ENCODE data around the gene CCDC3.
"Not testable (repeated sequence)": the region's sequence is repeated elsewhere in the genome, so short reads cannot be mapped to it uniquely, and the experiment has no call there.

Gene CCDC3

DNA sequence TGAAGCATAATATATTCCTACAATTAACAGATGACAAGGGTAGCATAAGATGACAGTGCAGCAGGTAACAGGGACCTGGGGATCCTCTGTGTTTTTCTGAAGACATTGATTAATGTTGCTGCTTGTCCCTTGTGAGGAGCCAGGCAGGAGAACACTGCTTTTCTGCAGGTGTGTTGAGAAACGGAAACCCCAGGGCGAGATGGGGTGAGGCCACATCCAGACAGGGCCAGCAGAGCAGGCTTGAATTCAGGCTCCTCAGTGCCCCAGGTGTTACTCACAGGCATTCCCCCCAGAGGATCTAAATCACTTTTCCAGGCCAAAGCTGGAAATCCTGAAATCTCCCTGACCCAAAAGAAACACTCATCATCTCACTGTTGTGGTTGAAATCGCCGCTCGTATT lies 105.3 kb downstream of the CCDC3 start:
- in situ Hi-C loops (cut with HindIII; ENCODE audit: low sequenced_read_pairs) = no loop called here

DNA sequence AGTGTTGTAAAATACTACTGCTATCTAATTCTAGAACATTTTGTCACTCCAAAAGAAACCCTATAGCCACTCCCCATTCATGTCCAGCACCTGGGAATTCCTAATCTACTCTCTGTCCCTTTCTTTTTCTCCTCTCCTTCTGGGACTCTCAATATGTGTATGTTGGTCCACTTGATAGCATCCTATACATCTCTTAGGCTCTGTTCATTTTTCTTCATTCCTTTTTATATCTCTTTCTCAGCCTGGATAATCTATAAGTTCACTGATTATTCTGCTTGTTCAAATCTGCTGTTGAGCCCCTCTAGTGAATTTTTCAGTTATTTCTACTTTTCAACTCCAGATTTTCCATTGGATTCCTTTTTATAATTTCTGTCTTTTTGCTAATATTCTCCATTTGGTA lies 108.6 kb downstream of the CCDC3 start:
- in situ Hi-C loops (cut with HindIII; ENCODE audit: low sequenced_read_pairs) = no loop called here

DNA sequence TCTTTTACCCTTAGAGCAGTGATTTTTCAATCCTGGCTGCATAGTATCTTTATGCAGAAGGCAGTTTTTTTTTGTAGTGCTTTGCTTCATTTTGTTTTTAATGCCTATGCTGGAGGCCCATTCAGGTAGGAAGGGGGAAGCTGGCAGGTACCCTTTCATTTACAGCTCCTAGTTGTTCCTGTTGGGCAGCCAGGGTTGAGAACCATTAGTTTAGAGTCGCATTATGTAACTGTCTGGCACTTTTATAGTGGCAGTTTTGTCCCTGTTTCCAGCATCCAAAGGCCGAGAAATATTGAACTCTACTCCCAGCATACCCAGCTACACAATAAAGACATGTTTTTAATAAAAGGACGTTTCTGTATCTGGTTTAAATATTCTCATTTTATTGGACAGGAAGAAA lies 110.6 kb downstream of the CCDC3 start:
- in situ Hi-C loops (cut with HindIII; ENCODE audit: low sequenced_read_pairs) = no loop called here

DNA sequence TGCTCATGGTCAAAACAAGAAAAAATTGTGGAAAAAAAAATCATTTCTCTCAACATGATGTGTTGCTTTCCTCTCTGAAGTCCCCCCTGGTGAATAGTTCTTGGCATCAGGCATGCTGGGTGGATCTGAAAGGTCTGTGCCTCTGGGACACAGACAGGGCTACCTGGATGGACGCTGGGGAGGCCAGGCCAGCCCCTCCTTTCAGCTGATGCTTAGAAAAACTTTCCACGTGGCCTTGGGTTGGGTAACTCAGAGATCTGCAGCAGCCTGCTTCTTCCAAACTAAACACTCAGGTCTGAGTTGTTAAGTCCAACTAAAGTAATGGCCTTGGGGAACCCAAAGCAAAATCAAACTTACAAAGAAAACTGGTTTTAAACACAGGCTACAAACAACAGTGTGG lies 113.0 kb downstream of the CCDC3 start:
- in situ Hi-C loops (cut with HindIII; ENCODE audit: low sequenced_read_pairs) = no loop called here

DNA sequence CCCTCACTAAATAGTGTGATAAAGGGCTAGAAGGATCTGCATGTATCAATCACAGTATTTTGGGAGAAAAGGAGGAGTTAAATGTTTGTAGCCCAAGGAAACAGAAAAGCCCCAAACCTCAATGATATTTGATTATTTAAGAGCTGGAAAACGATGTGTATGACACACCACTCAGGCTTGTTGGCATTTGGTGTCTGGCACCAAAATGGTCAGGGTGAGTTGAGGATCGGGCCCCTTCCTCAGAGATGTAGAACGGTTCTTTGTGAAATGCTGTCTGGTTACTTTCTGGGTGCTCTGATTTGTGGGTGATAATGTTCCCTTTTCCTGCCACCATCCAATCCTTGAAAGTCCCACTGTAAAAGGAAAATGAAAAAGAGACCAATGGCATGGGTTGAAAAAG lies 113.7 kb downstream of the CCDC3 start:
- in situ Hi-C loops (cut with HindIII; ENCODE audit: low sequenced_read_pairs) = no loop called here

DNA sequence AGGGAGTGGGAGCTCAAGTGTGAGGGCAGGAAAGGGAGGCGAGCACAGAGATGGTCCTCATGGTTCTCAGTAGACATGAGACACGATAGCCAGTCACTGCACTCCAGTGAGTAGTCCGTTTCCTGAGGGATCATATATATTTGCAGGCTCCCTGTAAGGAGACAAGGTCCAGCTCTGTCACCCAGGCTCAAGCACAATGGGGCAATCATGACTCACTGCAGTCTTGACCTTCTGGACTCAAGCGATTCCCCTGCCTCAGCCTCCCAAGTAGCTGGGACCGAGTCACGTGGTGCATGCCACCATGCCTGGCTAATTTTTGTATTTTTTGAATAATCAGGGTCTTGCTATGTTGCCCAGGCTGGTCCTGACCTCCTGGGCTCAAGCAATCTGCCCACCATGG lies 116.7 kb downstream of the CCDC3 start:
- in situ Hi-C loops (cut with HindIII; ENCODE audit: low sequenced_read_pairs) = no loop called here

DNA sequence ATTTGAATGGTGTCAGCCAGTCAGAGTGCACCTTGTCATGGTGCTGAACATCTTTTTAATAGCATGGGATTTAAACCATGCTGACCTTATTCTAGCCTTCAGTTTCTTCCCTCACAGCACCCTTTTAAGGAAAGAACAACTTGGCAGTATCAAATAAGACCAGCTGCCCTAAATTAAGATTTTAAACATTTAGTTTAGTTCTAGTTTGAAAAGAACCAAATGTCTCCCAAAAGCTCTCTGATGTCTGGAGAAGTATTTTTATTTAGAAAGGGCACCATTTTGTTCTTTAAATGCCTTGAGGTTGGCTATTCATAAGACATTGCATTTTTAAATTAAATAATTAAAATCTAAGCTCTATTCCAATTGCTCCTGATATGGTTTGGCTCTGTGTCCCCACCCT lies 121.1 kb downstream of the CCDC3 start:
- in situ Hi-C loops (cut with HindIII; ENCODE audit: low sequenced_read_pairs) = no loop called here

DNA sequence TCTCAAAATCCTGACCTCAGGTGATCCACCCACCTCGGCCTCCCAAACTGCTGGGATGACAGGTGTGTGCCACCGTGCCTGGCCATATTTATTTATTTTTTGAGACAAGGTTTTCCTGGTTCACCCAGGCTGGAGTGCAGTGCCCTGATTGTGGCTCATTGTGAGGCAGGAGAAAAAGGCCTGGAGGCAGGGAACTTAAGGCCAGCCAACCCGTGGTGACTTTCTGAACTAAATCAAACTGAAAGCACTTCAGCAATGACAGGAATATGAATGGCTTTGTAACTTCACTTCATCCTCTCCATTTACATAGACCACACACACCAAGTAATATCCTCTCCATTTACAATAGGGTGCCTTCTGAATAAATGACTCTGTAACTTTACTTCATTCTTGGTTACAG lies 124.4 kb downstream of the CCDC3 start:
- in situ Hi-C loops (cut with HindIII; ENCODE audit: low sequenced_read_pairs) = no loop called here

DNA sequence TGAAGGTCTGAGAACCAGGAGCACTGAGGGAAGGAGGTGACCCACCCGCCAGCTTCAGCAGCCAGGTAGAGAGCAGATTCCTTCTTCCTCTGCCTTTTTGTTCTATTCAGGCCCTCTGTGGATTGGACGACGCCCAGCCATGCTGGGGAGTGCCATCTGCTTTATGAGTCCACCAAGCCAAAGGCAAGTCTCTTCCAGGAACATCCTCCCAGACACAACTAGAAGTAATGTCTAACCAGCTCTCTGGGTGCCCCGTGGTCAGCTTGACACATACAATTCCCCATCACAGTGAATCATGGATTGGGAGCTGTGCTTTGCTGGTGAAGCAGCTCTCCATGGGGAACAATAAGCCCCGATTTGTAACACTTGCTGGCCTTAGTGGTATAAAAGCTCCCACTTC lies 125.2 kb downstream of the CCDC3 start:
- in situ Hi-C loops (cut with HindIII; ENCODE audit: low sequenced_read_pairs) = no loop called here

DNA sequence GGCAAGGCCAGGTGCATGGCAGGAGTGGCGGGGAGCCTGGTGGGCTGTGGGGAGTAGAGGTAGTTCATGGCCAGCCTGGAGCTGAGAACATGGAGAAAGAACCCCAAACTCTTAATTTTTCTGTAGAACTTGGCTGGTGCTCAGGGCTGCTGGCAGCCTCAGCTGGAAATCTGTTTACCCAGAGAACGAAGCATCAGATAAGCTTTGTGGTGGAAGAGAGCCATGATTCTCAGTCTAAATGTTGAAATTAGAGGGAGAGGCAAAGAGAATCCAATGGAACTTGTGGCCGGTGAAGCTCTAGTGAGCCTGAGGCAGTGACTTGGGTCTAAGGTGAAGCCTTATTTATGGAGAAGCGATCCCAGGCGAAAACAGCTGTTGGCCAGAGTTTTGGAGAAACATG lies 126.4 kb downstream of the CCDC3 start:
- in situ Hi-C loops (cut with HindIII; ENCODE audit: low sequenced_read_pairs) = no loop called here

DNA sequence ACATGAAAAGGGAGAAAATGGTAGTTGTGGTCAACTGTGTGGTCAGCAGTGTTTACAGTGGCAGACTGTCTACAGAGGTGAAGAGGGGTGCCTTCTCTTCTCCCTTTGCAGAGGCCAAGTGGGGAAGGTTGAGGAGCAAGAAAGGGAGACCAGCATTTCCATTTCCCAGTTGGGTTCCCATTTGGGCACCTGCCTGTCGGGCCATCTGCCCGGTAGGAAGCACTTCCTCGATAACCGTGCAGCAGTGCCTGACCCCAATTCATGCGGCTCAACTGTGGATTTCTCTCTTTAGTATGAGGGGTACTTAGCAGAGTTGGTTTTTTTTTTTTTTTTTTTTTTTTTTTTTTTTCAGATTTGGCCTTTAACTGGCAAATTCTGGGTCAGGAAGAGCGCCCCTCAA lies 127.0 kb downstream of the CCDC3 start:
- in situ Hi-C loops (cut with HindIII; ENCODE audit: low sequenced_read_pairs) = no loop called here

DNA sequence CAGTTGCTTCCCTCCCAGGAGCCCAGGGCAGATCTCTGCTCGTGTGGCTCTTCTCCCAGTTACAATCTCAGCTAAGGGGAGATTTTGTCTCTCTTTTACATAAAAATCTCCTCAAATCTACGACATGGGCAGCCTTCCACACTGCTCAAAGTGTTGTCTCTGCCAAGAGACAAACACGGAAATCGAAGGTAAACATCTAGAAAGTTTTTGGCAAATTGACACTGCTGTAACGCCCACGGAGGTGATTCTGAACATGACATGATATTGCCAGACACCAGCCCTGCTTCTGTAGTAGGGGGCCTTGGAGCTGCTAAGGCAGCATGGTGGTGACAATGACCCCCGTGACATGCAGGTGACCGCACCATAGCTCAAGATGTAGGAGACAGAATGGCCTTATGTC lies 128.3 kb downstream of the CCDC3 start:
- in situ Hi-C loops (cut with HindIII; ENCODE audit: low sequenced_read_pairs) = no loop called here

DNA sequence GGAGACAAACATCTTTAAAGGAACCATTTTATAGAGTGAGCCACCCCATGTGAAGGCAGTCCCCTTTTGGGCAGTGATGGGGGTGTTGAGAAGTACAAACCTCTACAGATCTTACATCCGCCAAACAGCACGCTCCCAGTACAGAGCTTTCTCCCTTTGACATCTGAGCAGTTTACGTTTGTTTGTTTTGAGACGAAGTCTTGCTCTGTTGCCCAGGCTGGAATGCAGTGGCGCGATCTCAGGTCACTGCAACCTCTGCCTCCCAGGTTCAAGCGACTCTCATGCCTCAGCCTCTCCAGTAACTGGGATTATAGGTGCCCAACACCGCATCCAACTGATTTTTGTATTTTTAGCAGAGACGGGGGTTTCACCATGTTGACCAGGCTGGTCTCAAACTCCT lies 128.9 kb downstream of the CCDC3 start:
- in situ Hi-C loops (cut with HindIII; ENCODE audit: low sequenced_read_pairs) = no loop called here

DNA sequence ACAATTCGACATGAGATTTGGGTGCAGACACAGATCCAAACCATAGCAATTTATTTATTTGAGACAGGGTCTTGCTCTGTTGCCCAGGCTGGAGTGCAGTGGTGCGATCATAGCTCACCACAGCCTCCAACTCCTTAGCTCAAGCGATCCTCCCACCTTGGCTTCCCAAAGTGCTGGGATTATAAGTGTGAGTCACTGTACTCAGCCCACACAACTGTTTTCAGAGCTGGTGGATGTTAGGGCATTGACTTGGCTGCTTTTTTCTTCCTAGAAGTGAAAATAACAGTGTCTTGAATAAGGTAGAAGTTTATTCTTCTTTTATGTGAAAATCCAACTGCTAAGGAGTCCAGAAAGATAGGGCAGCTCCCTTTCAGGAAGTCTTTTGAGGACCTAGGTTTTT lies 132.1 kb downstream of the CCDC3 start:
- in situ Hi-C loops (cut with HindIII; ENCODE audit: low sequenced_read_pairs) = no loop called here

DNA sequence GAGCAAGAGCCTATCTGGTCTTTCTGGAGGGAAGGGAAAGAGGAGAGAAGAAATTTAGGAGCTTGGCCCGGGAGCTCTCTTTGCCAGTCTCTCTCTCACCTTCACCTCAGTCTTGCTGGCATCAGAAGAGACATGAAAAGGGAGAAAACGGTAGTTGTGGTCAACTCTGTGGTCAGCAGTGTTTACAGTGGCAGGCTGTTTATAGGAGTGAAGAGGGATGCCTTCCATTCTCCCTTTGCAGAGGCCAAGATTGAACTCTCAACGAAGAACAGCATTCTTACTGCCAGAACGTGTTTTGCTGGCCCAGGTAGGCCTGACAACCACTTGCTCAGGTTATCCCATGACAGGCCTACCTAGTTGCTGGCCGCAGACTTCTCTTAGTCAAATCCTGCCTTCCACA lies 133.3 kb downstream of the CCDC3 start:
- in situ Hi-C loops (cut with HindIII; ENCODE audit: low sequenced_read_pairs) = no loop called here

DNA sequence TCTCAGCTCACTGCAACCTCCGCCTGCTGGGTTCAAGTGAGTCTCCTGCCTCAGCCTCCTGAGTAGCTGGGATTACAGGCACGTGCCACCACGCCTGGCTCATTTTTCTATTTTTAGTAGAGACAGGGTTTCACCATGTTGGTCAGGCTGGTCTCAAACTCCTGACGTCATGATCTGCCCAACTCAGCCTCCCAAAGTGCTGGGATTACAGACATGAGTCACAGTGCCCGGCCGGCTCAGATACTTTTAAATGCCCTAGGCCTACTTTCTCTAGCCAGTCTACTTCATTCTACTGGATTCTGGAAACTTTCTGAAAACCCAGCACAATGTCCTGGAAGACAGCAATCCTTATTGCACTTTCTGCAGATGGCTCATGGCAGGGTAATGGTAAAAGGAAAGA lies 136.0 kb downstream of the CCDC3 start:
- in situ Hi-C loops (cut with HindIII; ENCODE audit: low sequenced_read_pairs) = not testable (repeated sequence)

DNA sequence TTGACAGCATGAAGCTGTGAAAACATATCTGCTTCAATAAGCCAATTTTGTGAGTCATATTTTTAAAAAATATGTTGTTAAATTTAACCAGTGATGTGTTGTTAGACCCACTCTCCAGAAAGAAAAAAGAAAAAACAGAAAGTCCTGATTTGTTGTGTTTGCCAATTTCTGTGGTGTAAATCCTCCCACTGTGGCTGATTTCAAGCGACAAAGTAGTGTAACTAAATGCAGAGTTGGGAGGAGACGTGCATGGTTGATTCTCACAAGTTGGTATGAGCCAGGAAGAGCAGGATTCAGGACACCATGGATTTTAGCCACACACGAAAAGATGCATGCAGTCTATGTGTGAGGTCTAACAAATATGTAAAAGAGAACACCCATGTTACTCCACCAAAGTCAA lies 139.1 kb downstream of the CCDC3 start:
- in situ Hi-C loops (cut with HindIII; ENCODE audit: low sequenced_read_pairs) = no loop called here

DNA sequence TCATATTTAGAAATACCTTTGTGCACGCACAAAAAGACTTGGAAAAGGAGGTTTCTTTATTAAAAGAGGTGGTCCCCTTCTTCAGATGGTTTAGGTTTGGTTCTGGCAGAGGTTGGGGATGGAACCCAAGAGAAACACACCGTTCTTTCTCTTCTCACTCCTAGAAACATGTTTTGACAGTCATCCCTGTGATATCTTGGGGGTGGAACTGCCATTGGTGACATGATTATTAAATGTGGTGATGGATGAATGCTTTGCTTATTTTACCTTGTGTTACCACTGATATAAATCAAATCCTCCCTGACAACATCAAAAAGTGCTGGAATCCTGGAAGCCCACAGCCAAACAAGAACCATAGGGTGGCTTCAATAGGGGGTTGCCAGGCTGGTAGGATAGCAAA lies 146.5 kb downstream of the CCDC3 start:
- in situ Hi-C loops (cut with HindIII; ENCODE audit: low sequenced_read_pairs) = no loop called here

DNA sequence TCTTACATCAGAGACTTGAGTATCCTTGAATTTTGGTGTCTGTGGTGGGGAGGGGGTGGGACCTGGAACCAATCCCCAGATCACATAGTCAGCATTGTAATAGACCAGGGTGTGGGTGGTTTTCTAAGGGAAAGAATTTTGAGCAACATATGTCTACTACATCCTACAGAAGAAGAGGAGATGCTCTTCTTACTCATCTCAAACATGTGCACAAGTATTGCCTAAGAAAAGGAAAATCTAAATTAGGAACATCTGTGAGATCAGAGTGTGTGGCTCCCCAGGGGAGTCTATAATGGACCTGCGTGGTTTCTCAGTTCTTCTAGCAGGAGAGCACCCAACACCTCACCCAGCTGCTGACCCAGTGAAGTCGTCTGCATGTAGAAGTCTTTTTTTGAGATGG lies 148.8 kb downstream of the CCDC3 start:
- in situ Hi-C loops (cut with HindIII; ENCODE audit: low sequenced_read_pairs) = no loop called here

DNA sequence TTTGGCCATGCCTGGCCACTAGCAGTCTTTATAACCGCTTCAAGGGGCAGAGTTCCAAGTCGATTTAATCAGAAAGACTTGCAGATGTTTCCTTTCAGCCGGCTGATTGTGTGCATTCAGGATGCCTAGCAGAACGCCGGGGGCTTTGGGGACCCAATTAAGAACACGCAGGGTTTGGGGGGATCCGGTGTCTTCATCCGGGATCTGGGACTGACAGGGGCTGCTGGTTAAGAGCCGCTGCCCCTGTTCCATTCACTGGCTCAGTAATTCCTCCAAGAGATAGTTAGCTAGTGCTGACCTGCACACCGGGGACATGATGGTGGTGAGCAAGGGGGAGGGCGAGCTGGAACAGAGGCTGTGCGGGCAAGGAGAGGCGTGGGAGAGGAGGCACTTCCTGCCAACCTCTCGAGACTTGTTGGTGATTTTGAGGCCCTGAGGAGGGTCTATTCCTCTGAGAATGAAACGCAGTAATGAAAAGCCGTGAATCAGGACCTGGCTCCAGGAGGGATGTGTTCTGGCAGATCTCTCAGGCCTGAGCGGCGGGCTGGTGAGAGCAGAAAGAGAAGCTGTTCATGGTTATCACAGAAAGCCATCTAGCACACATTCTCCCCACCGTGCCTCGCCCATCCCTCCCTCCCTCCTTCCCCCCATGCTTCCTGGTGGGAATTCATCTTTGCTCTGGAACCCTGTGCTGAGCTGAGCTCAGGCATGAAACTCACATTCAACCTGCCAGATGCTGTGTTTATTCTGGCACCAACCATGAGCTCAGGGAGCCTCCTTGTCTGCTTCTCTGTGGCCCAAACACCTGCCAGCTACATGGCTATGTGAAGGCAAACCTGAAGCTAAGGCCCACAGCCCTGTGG lies 152.0 kb downstream of the CCDC3 start:
- in situ Hi-C loops (cut with HindIII; ENCODE audit: low sequenced_read_pairs) = no loop called here

DNA sequence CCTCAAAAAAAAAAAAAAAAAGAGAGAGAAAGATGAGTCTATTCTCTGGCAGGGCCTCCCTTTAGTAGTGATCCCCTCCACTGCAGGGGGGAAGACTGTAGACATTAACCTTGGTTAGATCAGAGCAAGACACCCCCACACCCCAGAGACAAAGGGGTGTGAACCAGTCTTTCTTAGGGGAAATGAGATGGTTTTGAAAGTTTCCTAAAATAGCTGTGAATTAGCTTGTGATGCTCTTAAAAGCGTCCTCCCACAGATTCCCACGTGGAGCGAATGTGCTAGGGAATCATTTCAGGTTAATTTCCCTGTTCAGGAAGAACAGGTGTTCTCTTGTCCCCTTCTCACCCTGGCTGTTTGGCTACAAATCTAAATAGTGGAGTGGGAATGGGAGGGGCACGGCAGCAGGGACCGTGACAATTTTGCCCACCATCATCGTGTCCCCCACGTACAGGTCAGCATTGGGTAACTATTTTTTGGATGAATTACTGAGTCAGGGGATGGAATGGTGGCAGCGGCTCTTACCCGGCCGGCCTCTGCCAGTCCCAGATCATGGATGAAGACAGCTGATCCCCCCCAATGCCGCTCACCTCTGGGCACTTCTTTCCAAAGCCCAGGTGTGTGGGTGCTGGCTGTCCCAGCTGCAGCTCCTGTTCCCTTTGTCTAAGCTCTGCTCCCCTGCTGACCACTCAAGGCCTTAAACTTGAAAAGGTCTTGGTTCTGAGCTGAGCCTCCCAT lies 152.9 kb downstream of the CCDC3 start:
- in situ Hi-C loops (cut with HindIII; ENCODE audit: low sequenced_read_pairs) = no loop called here

DNA sequence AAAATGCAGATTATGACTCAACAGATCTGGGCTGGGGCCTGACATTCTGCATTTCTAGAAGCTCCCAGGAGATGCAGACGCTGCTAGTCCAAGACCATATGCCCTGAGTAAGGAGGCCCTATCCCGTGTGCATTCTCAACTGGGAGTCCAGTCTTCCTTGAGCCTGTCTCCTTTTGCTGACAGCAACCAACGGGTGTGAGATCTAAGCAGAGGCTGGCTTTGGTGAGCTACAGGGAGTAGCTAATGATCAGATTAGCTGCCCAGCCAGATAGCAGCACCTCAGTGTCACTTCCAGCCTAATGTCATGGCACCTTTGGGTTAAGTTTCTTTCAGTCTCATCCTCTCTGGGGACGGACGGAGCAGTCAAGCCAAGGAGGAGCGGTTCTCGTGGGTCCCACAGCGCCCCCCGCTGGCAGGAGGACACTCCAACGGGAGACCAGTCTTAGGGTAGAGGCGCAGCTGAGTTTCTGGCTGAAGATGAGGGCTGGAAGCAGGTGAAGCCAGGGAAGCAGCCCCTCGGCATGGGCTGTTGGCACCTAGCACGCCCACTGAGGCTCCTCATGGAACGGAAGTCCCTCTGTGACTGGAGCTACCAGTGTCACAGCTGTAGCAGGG lies 154.0 kb downstream of the CCDC3 start:
- in situ Hi-C loops (cut with HindIII; ENCODE audit: low sequenced_read_pairs) = no loop called here
